SK-N-MC (cell line): ENCODE results near the gene MGST1.
A peak's percentile ranks its signal among the peaks of the same experiment; 100 is the strongest.

ENCODE experiments used
- DNase-seq: peaks from one replicate; pipeline ENCODE4 v3.0.0-alpha.2; 2011; ENCODE audit warnings: low read depth, low spot score
- H3K27ac ChIP-seq: fragments of 200-600 bp; sonication (generic); 2 replicates; pipeline ENCODE4 v1.5.1; 2016; ENCODE audit warnings: mixed run types
- H3K36me3 ChIP-seq: fragments of 200-600 bp; sonication (generic); 2 replicates; pipeline ENCODE4 v1.6.1; 2017; ENCODE audit warnings: antibody characterized with exemption, low read length, mixed read lengths; ENCODE audit not compliant: insufficient read depth
- H3K4me3 ChIP-seq: fragments of 200-600 bp; sonication (generic); 2 replicates; pipeline ENCODE4 v1.5.1; 2016
- H3K9ac ChIP-seq: fragments of 200-600 bp; sonication (generic); 2 replicates; pipeline ENCODE4 v1.8.0; 2017; ENCODE audit warnings: mixed run types, mixed read lengths; ENCODE audit not compliant: insufficient read length
- H3K9me3 ChIP-seq: fragments of 200-600 bp; sonication (generic); 2 replicates; pipeline ENCODE4 v1.6.1; 2017; ENCODE audit warnings: low read depth, mild to moderate bottlenecking, antibody characterized with exemption, low read length, moderate library complexity, mixed read lengths
- EZH2 ChIP-seq: fragments of 200-600 bp; sonication (generic); IDR thresholded peaks from one replicate; pipeline ENCODE4 v1.6.1; 2017; ENCODE audit warnings: antibody characterized with exemption
- FOXP2 ChIP-seq: optimal IDR thresholded peaks from 2 replicates; pipeline ENCODE3; 2011; ENCODE audit warnings: mild to moderate bottlenecking, moderate library complexity; ENCODE audit not compliant: insufficient read depth; ENCODE audit errors: extremely low read length, control extremely low read depth
- POLR2AphosphoS5 ChIP-seq: IDR thresholded peaks from 2 replicates; pipeline ENCODE4 v1.6.1; 2012; ENCODE audit warnings: mild to moderate bottlenecking, low read depth, low read length, borderline replicate concordance

Gene MGST1

DNA sequence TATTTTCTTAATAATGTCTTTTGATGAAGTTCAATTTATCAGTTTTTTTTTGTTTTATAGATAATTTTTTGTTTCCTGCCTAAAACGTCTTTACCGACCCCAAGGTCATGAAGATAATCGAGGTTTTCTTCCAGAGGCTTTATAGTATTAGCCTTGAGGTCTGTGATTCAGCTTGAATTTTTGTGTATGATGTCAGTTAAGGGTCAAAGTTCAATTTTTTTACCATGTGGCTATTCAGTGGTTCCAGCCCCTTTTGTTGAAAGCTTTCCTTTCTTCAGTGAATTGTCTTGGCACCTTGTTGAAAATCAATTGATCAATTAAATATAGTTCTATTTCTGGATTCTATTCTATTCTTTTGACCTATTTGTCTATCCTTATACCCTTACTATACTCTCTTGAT is 3.2 kb upstream of the MGST1 start:
- no peak for TF ChIP-seq POLR2AphosphoS5
- no peak for TF ChIP-seq EZH2
- no peak for TF ChIP-seq FOXP2
- H3K9ac ChIP-seq = no peak overlapping the region
- no peak overlapping the region for H3K4me3 ChIP-seq
- no peak for DNase-seq
- no peaks in the 10 kb centered on the region for H3K36me3 ChIP-seq
- H3K27ac ChIP-seq = no peak overlapping the region
- no peaks in the 10 kb centered on the region for H3K9me3 ChIP-seq

DNA sequence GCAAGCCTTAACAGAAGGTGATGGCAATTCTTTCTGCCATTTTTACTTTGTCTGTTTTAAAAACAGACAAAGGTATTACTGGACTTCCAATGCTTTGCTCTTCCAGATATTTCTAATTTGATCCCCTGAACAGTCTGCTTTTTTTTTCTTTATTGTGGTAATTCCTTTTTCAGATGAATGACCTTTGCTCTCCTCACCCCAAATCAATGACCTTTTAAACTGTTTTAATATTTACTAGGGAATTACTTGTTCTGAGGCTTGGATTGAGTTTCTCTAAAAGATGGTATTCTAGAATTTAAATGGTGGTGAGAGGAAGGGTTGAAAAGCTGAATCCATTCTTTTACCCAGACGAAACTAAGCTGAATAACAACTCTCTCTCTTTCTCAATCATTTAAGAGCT is 2.3 kb upstream of the MGST1 start:
- no peak for TF ChIP-seq POLR2AphosphoS5
- no peak for TF ChIP-seq FOXP2
- TF ChIP-seq EZH2 = no peak
- Histone ChIP-seq H3K27ac (no peak overlapping the region), H3K9ac (no peak overlapping the region), H3K4me3 (no peak overlapping the region), H3K36me3 (no peaks in the 10 kb centered on the region), H3K9me3 (no peaks in the 10 kb centered on the region)
- DNase-seq = no peak

DNA sequence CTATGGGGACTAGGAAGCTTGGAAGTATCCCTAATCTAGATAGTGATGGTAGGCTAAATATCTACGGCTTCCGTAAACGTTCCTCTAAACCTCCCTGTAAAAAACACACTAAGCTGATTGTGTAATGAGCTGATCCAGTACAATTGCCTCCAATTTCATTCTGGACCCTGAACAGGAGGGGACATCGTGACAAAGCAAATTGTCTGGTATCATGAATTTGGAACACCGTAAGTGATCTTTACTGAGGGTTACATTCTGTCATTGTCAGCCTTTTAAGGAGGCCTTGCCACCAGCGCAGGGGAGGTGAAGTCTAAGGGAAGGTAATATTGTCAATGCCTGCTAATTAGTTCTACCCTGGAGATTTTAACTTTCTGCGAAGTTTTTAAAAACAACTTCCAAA is 487 bp upstream of the MGST1 start:
- TF ChIP-seq POLR2AphosphoS5 (no peak), FOXP2 (no peak), EZH2 (no peak)
- Histone ChIP-seq H3K36me3 (no peaks in the 10 kb centered on the region), H3K9me3 (no peaks in the 10 kb centered on the region), H3K27ac (no peak overlapping the region), H3K4me3 (peak overlapping the region; percentile 75), H3K9ac (peak overlapping the region; percentile 61)
- no peak for DNase-seq

DNA sequence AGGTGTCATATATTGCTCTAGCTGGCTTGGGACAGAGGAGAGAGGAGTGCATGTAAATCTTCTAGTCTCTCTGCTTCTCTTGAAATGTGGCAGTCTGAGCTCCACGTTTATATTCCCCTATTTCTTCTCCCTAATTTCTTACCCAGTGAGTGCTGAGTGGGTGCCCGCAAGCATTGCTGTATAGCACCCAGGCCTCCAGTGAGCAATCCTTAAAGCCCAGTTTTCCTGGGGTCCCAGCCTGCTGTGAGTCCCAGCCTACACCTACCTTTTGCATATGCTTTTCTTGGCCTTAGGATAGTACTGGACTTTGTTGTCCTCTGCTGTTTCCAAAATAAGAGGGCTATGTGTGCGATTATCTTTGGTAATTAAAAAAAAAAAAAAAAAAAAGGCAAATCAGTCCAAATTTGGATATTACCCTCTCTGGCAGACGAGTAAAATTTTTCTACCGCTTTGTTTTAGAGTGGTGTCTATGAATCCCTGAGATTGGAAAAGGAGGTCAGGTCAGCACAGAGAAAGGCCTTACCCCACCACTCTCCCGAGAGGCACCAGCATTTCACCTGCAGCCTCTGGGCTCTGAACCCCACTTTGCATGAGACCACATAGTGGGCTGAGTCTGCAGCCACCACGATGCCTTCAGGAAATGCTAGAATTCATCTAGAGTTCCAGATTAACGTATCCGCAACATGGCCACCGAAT is 1.1 kb downstream of the MGST1 start:
- no peak for TF ChIP-seq POLR2AphosphoS5
- no peak for TF ChIP-seq EZH2
- TF ChIP-seq FOXP2 = no peak
- Histone ChIP-seq H3K36me3 (no peaks in the 10 kb centered on the region), H3K9me3 (no peaks in the 10 kb centered on the region), H3K9ac (peak overlapping the region; percentile 62), H3K4me3 (peak overlapping the region; percentile 75), H3K27ac (no peak overlapping the region)
- DNase-seq = no peak

DNA sequence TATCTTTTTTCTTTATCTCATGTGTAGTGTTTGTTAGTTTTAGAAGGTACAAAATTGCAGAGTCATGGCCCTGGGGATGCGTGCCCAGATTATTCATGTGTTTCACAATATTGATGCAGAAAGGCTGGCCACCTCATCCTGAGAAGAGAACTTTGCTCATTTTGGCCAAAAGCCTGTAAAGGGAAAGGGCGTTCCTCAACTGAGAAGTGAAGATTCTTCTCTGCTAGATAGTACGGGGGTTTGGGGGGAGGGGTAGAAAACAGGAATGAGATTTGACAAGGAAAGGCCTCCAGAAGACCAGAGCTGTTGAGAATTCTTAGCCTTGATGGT is 1.7 kb downstream of the MGST1 start:
- H3K27ac ChIP-seq = no peak overlapping the region
- H3K9ac ChIP-seq = peak overlapping the region; percentile 62
- H3K4me3 ChIP-seq = peak overlapping the region; percentile 75
- no peak for DNase-seq
- H3K36me3 ChIP-seq = peaks cover under 1% of the 10 kb centered on the region; the same call in 1 of the 2 replicates
- H3K9me3 ChIP-seq = no peaks in the 10 kb centered on the region
- no peak for TF ChIP-seq FOXP2
- TF ChIP-seq EZH2 = no peak
- TF ChIP-seq POLR2AphosphoS5 = no peak

DNA sequence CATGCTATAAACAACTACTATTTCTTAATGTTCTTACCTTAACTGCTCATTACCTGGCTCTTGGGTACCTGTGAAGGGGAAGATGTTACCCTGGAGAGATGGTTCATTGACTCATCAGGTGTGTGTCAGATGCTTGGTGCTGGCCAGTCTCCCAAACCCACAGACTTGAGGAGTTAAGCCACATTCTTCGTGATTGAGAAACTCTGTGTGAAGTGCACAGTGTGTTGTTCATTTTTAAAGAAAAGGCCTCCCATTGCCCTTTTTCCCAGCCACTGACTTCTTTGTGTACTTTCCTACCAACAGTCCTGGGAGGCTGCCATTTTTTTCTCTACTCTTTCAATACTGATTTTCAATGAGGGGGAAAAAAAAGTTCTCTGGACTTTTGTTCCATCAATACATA is 3.2 kb downstream of the MGST1 start:
- Histone ChIP-seq H3K36me3 (peaks cover 4% of the 10 kb centered on the region; the same call in 1 of the 2 replicates), H3K27ac (no peak overlapping the region), H3K9ac (no peak overlapping the region), H3K9me3 (no peaks in the 10 kb centered on the region), H3K4me3 (no peak overlapping the region)
- DNase-seq = no peak
- TF ChIP-seq POLR2AphosphoS5 (no peak), FOXP2 (no peak), EZH2 (no peak)

DNA sequence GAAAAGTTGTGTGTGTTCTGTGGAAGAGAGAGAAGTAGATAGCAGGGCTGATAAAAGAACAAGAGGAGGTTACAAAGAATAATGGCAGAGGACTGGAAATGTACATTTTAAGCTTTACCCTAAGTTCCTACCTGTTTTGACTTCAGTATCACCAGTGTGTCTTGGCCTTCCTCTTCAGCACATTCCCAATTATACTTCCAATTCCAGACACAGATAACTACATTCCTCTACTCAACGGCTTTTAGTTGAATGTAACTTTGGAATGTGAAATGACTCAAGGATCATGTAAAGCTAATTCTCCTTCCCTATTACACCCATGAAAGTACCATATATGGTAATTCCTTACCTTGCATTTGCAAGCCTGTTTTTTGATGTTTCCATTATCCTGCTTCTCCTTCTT is 5.0 kb downstream of the MGST1 start:
- H3K9me3 ChIP-seq = no peaks in the 10 kb centered on the region
- no peak overlapping the region for H3K4me3 ChIP-seq
- DNase-seq = no peak
- H3K9ac ChIP-seq = no peak overlapping the region
- TF ChIP-seq EZH2 (no peak), POLR2AphosphoS5 (no peak), FOXP2 (no peak)
- H3K36me3 ChIP-seq = peaks cover 4% of the 10 kb centered on the region; the same call in 1 of the 2 replicates
- H3K27ac ChIP-seq = no peak overlapping the region

DNA sequence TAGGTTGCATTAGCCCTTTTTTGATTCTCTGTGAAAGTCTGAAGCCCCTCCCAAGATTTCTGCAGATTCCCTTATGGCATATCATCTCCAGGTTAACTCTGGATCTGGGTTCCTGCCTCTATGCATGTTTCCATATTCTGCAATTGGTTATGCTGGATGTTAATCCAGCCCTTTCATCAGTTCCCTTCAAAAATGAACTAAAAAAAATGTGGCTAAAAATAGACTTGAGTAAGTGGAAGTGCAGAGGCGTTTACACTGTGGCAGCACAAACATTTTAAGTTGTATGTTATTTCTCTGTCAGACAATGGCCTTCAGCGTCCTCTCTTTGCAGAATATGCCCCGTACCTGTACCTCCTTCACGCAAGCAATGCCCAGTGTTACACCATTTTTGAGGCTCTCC is 11.4 kb downstream of the MGST1 start:
- TF ChIP-seq EZH2 (no peak), POLR2AphosphoS5 (no peak), FOXP2 (no peak)
- H3K4me3 ChIP-seq = no peak overlapping the region
- H3K9ac ChIP-seq = no peak overlapping the region
- H3K36me3 ChIP-seq = peaks cover 18% of the 10 kb centered on the region
- no peak for DNase-seq
- no peaks in the 10 kb centered on the region for H3K9me3 ChIP-seq
- H3K27ac ChIP-seq = no peak overlapping the region

DNA sequence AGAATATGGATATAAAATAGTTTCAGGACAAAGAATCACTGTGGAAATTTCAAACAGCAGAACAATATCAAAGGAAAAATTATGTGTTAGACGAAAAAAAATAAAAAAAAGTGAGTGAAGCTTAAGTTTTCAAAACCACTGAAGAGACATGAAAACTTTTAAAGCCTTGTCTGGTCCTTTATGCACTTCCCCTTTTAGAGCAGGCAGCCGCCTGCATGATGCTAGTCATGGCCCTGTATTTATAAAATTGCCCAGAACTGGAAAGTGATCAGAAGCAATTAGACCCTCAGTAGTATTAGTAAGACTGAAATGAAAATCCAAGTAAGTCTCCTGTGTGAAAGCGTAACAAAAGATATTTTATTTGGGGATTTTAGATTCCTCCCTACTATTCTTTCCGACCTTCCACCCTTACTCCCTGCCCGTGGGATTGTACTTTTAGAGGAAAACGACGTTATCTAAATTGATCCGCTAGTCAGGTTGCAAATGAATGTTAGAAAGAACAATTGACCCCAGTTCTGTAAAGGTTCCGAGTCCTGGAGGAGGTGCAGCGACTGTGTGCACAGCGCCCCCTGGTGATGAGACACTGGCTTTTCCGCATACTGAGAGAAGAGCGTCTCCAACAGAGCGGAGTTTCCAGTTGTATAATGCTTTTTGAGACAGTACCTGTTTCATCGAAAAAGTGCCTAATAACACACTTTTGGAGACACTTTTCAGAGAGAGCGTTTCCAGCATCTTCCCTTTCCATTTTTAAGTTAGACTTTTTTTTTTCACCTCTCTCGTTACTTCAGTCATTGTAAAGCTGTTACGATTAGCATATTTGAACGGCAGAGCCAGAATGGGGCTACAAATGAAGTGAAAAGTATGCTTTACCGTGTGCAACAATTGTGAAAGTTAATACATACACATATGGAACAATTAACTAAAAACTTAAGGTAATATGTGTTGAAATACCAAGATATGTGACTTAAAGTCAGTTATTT is 12.4 kb downstream of the MGST1 start:
- Histone ChIP-seq H3K36me3 (peaks cover 14% of the 10 kb centered on the region), H3K9ac (no peak overlapping the region), H3K4me3 (no peak overlapping the region), H3K9me3 (no peaks in the 10 kb centered on the region), H3K27ac (no peak overlapping the region)
- no peak for DNase-seq
- TF ChIP-seq FOXP2 (no peak), POLR2AphosphoS5 (no peak), EZH2 (no peak)
